ENCODE data around the gene CCDC14.

DNA sequence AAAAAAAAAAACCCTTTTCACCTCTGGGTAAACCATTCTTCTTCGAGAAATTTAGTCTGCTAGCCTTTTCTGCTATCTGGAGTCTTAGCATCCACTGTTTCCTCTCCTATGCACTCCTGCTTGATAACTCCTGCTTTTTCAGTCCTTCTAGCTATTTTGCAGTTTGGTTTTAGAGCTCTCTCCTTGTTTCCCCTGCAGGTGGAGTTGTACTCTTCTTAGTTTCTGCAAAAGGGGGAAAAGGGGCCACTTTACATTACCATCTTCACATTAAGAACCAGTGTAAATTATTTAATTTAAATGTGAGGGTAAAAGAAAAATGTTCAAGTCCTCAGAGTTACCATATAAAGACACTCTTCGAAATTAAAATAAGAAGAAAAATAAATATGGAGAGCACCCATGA lies 53.3 kb downstream of the CCDC14 start:
- TF ChIP-seq EZH2 (IDR thresholded peaks at IDR 0.05): no peak
- no peak for TF ChIP-seq POLR2AphosphoS5 (IDR thresholded peaks at IDR 0.05; ENCODE audit: borderline replicate concordance, low read depth, low read length)
- no peak for TF ChIP-seq FOXP2 (optimal IDR thresholded peaks at IDR 0.05; ENCODE audit: control extremely low read depth, extremely low read length, insufficient read depth)
